NCI-H1105 treated with DMSO at 0.1 percent for 48 hours (cell line): ENCODE measurements around the gene RNF213.

Experiments used
- DNase-seq: peaks from one replicate; lab custom pipeline; 2025; lab: John Stamatoyannopoulos, UW

RNF213 gene

DNA sequence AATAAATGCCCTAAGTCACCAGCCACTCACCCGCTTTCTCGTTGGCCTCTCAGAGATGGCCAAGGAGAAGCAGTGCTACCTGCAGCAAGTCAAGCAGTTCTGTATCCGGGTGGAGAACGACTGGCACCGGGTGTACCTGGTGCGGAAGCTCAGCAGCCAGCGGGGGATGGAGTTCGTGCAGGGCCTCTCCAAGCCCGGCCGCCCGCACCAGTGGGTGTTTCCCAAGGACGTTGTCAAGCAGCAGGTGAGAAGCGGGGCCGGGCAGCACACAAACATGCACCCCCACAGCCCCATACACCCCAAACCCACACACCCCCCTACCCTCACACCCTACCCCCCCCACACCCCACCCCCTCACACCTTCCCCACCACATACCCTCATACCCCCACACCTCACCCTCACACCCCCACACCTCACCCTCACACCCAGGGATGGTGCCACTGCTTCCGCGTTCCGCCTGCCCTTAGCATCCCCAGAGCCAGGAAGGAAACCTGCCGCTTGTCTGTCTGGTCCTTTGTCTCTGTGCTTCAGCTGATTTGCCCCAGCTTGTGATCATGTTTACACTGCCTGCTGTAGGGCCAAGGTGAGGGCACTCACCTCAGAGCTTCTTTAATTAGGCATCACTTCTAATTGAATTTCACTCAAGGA, 112.4 kb downstream of the RNF213 start:
- no peak for DNase-seq

- DNase-seq: no peak
These were observed 113.5 kb downstream of the RNF213 start for GRCh38 chr17:80374039-80374731.

DNA sequence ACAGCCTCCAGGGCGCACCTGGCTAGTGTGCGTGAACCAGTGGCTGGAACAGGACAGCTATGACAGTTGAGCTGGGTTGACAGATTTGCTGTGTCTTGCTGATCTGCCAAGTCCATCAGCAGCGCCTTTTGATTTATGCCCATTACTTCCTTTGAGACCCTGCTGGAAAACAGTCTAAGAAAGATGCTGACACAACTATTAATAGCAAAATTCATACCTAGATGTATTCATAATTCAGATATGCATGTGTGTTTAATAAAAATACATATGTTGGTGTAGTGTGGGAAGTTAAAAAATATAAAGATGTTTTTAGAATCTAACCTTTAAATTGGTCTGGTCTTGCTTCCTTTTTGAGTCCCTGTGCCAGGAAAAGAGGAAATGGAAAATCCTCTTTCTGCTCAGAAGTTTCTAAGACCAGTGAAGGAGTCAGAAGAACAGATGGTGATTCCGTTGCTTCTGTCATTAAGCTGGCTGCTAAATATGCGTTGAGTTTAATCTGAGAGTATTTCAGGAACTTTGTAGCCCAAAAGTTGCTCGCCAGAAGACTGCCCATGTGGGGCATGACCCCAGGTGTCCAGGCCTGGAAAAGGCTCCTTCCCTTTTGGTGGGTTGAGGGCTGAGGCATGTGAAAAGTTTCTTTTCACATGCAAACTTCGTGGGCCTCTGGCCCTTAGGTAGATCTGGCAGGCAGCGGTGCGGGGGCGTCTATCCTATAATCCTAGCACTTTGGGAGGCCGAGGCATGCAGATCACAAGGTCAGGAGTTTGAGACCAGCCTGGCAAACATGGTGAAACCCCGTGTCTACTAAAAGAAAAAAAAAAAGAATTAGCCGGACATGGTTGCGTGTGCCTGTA, 114.3 kb downstream of the RNF213 start:
- no peak for DNase-seq

DNA sequence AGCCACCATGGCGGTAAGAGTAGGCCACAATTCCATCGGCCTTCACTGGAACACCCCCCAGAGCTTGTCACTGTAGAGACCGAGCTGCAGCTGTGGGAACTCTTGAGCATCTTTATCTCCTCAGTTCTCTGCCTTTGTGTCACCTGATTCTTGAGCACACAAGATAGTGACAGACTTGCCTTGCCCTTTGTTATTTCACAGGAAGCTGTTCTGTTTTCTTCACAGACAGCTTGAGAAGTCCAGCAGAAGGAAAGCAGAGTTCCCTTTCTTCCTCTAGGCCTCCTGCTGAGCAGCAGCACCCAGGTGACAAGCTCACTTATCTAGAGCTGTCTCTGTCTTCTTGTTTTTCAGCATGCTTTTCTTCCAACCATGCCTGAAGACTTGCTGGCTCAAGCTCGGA, 115.9 kb downstream of the RNF213 start:
- no peak for DNase-seq

DNA sequence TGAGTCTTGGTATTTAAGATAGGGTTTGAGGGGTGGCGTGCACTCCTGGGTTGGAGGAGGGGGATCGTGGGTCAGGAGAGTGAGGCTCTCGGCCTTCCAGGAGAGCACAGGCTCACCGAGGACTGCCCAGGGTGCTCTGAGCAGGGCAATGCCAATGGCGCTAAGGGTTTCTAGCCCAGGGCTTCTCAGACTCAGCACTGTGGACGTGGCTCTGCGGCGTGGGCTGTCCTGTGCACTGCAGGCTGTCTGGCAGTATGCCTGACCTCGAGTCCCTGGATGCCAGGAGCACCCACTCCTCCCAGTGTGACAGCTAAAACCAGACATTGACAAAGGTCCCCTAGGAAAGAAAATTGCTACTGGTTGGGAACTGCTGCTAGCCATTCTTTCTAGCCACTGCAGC, 117.1 kb downstream of the RNF213 start:
- no peak for DNase-seq

- DNase-seq: no peak
These were observed 118.7 kb downstream of the RNF213 start for GRCh38 chr17:80379348-80379747.

DNA sequence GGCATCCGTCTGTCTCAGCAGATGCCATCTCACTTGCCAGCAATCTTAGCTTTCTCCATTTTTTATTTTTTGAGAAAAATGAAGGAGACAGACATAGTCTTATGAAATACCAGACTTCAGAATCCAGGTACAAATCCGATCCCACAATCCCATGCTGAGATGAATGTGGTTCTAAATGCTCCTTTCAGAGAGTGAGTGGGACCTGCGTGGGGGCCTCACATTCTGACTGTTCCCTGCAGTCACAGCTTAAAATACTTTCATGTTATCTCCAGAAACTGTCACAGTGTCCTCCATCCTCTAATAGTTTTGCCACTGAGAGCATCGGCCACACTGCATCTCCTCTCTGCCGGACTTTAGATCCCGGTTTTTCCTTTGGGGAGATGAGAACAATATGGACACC, 119.4 kb downstream of the RNF213 start:
- no peak for DNase-seq

GRCh38 chr17:80380555-80381002, 119.9 kb downstream of the RNF213 start:
- DNase-seq: no peak

DNA sequence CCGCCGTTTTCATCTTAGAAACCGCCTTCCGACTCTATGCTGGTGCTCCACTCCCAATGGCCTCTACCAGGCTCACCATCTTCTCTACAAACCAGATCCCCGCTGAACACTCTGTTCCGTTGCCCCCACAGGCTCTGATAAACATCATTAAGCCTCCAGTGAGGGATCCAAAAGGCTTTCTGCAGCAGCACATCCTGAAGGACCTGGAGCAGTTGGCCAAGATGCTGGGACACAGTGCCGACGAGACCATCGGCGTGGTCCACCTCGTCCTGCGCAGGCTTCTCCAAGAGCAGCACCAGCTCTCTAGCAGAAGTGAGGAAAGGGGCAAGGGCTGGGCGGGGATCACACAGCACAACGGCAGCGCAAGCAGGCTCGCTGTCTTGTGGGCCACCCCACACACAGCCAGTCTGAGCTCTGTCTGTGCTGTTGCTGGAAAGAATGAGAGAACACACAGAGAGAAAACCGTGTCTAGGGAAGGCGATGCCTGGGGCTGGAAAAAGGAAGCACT, 120.8 kb downstream of the RNF213 start:
- DNase-seq: no peak

DNA sequence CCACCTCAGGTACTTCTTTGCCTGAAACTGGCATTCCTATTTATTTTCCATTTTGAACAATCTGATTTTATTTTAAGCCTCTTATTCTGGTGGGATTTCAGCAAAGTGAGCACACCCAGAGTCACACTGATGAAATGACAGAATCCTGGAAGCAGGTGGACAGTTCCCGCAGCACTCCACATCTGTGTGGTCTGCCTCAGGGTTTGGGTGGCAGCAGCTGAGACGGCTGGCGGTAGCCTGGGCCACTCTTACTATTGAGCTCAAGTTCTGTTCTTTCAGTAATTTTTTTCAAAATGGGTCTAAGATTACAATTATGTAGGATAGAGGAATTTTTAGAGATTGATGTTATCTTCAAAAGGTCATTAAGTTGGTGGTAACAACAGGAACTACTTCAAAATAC, 121.8 kb downstream of the RNF213 start:
- DNase-seq: no peak

DNA sequence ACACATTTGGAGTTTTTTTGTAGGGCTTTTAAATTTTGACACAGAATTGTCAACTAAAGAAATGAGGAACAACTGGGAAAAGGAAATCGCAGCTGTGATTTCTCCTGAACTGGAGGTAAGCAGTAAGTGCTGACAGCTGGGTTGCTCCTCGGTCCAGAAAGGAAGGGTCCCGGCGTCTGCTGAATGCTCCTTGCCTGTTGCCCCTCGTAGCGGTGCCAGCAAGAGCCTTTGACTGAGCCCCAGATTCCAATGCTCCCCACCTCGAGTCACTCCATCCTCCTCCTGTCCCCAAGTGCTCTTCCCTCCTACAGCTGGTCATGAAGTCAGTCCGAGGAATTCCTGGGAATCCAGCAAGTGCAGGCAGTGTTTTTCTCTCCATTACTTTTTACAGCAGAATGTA, 122.3 kb downstream of the RNF213 start:
- DNase-seq: no peak

- no peak for DNase-seq
These were observed 123.7 kb downstream of the RNF213 start for GRCh38 chr17:80384078-80384960.

- DNase-seq: no peak
These were observed 124.4 kb downstream of the RNF213 start for GRCh38 chr17:80385046-80385445.

GRCh38 chr17:80386341-80386740, 125.7 kb downstream of the RNF213 start:
- no peak for DNase-seq

- DNase-seq: no peak
These were observed 126.4 kb downstream of the RNF213 start for GRCh38 chr17:80387071-80387470.

DNA sequence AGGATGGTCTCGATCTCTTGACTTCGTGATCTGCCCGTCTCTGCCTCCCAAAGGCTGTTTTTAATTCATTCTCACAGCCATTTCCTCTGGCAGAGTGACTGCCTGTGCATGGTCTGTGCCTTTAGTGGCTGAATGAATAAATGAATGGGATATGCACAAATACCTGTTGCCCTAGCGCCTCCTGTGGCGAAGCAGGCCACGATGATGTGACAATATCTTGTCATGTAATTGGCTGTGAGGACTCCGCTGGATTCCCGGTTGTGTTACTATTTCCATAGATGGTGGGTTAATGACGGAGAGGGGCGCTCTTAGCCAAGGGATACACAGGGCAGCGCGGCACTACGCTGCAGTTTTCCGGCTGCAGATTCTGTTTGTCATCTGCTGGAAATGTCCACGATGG, 127.5 kb downstream of the RNF213 start:
- DNase-seq: no peak

DNA sequence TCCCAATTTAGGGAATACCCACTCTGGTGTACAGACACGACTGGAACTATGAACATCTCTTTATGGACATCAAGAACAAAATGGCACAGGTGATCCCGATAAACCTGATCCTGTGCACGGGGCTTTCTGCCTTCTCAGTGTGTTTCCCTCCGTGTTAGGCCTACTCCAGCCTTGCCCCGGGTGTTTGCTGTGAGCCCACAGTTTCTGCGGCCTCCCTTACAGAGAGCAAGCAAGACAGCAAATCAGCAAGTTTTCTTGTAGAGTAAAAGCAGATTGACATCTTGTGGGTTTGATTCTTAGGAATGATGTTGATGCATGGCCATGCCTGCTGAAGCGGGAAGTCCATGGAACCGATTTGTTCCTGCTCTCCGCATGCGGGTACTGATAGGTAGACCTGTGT, 127.9 kb downstream of the RNF213 start:
- no peak for DNase-seq

GRCh38 chr17:80389011-80389995, 128.7 kb downstream of the RNF213 start:
- DNase-seq: no peak

DNA sequence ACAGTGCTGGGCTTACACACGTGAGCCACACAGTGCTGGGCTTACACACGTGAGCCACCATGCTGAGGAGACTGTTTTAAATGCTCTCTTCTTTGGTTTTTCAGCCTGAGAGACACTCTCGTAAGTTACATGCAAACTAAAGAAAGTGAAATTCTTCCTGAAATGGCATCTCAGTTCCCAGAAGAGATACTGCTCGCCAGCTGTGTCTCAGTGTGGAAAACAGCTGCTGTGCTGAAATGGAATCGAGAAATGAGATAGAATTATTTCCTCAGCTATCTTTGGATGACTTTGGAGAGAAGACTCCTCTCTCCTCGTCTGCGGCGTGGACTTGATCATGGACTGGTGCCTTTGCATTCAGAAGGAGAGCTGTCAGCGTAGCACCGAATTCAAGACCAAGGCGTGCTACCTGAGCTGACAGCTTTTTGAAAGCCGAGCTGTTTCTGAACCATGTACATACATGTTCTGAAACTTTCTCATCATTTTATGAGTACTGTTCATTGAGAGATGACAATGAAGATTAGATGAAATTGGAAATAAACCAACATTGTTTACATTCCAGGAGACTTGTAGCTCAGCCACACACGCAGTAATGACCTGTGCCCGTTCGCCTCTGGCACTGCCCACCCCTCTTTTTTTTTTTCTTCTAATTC, 132.7 kb downstream of the RNF213 start:
- no peak for DNase-seq

DNA sequence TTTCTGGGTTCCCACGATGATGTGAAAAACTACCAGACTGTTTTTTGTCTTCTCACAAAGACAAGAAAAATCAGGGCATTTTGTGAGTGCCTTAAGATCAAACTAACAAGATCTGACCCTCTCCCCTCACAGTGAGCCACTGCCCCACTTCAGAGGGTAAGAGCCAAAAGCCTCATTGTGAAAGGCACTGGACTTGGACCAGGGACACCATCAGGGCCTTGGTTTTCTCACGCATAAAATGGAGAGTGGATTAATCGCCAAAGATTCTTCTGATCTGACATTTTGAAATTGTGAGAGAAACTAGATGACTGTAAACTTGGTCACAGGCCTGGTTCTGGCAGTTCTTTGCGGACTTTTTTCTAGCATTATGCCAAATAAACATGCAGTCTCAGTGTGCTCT, 133.3 kb downstream of the RNF213 start:
- DNase-seq: no peak
